Endothelial cell of umbilical vein (primary cell): ENCODE data around the gene CHMP1B. TPM values are rescaled to one million over a fixed set of nuclear protein-coding genes. Genes with fewer than 3 reads are reported as not detected.

Experiments
- BruUV-seq: library from RNA; stranded (reverse); fragments of 400-500 nt; replicated peaks from 2 replicates; lab custom pipeline; 2021; lab: Mats Ljungman, UMichigan
- CTCF ChIA-PET: fragments of 300-600, 350-600 bp; sonication (Branson Sonifier 250); formaldehyde crosslinking; loops from one replicate; lab custom pipeline; 2021; ENCODE audit warnings: antibody characterized with exemption, inconsistent platforms; lab: Charles Lee
- POLR2A ChIA-PET: fragments of 300-600, 350-600 bp; sonication (Branson Sonifier 250); formaldehyde crosslinking; loops from one replicate; lab custom pipeline; 2021; ENCODE audit warnings: antibody characterized with exemption, inconsistent platforms; lab: Charles Lee
- DNase-seq: peaks from one replicate; pipeline ENCODE4 v3.0.0-alpha.2; 2011; ENCODE audit warnings: low read depth, low spot score
- FAIRE-seq: peaks from 2 replicates; lab custom pipeline; 2011; peaks lifted over from hg19 to GRCh38; lab: Jason Lieb, UNC
- H2AFZ ChIP-seq: 2 replicates; pipeline ENCODE4 v1.6.0; 2012; ENCODE audit warnings: low read depth, low read length, control low read depth, inconsistent platforms
- H3K27ac ChIP-seq: 2 replicates; pipeline ENCODE4 v1.5.1; 2011; ENCODE audit warnings: low read depth, mild to moderate bottlenecking, control low read depth, low read length, moderate library complexity; ENCODE audit not compliant: insufficient read depth
- H3K27me3 ChIP-seq, 2 experiments: 2 replicates each; pipeline versions ENCODE4 v1.6.0 to v1.6.1; 2011; ENCODE audit warnings: low read length in 2 of 2, mixed read lengths in 1 of 2; ENCODE audit not compliant: control insufficient read depth in 2 of 2, insufficient read depth in 2 of 2
- H3K36me3 ChIP-seq, 2 experiments: 2 replicates in 1 of 2; 3 replicates in 1 of 2; pipeline ENCODE4 v1.5.1; 2011; ENCODE audit warnings: low read length in 2 of 2, mild to moderate bottlenecking in 1 of 2, moderate library complexity in 1 of 2; ENCODE audit not compliant: control insufficient read depth in 2 of 2, insufficient read depth in 2 of 2; ENCODE audit errors: extremely low read depth in 1 of 2
- H3K4me1 ChIP-seq: 3 replicates; pipeline ENCODE4 v1.5.1; 2011; ENCODE audit warnings: mild to moderate bottlenecking, low read length; ENCODE audit not compliant: control insufficient read depth, insufficient read depth; ENCODE audit errors: extremely low read depth
- H3K4me2 ChIP-seq: 2 replicates; pipeline ENCODE4 v1.6.1; 2011; ENCODE audit warnings: low read length, control low read depth, mixed read lengths; ENCODE audit not compliant: insufficient read depth
- H3K4me3 ChIP-seq, 3 experiments: fragments of 200-600 bp in 1 of 3; sonication (generic), shearing (Covaris generic) in 1 of 3; replicated peaks in 1 of 3; 2 replicates each; pipeline ENCODE4 v1.5.1; 2011 to 2016; ENCODE audit warnings: control low read depth in 3 of 3, low read length in 3 of 3, mild to moderate bottlenecking in 2 of 3, inconsistent platforms in 1 of 3, low read depth in 1 of 3, moderate library complexity in 1 of 3; ENCODE audit not compliant: insufficient read depth in 1 of 3
- H3K79me2 ChIP-seq: 2 replicates; pipeline ENCODE4 v1.6.0; 2012; ENCODE audit warnings: low read length, inconsistent platforms; ENCODE audit not compliant: control insufficient read depth, insufficient read depth
- H3K9ac ChIP-seq: replicated peaks from 2 replicates; pipeline ENCODE3; 2011; ENCODE audit warnings: low read length, control low read depth; ENCODE audit not compliant: insufficient read depth; ENCODE audit errors: extremely low read depth
- H3K9me1 ChIP-seq: replicated peaks from 3 replicates; pipeline ENCODE4 v1.6.0; 2011; ENCODE audit warnings: mild to moderate bottlenecking, low read length; ENCODE audit not compliant: control insufficient read depth, insufficient read depth; ENCODE audit errors: extremely low read depth
- H3K9me3 ChIP-seq: replicated peaks from 2 replicates; pipeline ENCODE4 v1.5.1; 2012; ENCODE audit warnings: low read length, inconsistent platforms; ENCODE audit not compliant: control insufficient read depth, insufficient read depth
- H4K20me1 ChIP-seq: replicated peaks from 2 replicates; pipeline ENCODE3; 2011; ENCODE audit warnings: mild to moderate bottlenecking, low read length; ENCODE audit not compliant: control insufficient read depth, insufficient read depth; ENCODE audit errors: extremely low read depth
- CTCF ChIP-seq, 2 donors: IDR thresholded peaks; 1 replicate in 1 of 2; 2 replicates in 1 of 2; pipeline ENCODE4 v1.5.1; 2011; ENCODE audit warnings: low read length in 2 of 2, mild to moderate bottlenecking in 2 of 2, moderate library complexity in 2 of 2, control low read depth in 1 of 2, inconsistent platforms in 1 of 2, low read depth in 1 of 2; ENCODE audit not compliant: insufficient read depth in 1 of 2; ENCODE audit errors: extremely low read depth in 1 of 2
- EZH2 ChIP-seq: IDR thresholded peaks from 2 replicates; pipeline ENCODE4 v1.6.1; 2012; ENCODE audit warnings: borderline replicate concordance, low read depth, mild to moderate bottlenecking, moderate library complexity, low read length, inconsistent platforms; ENCODE audit not compliant: severe bottlenecking
- FOS ChIP-seq: IDR thresholded peaks from 2 replicates; pipeline ENCODE4 v1.6.1; 2011; ENCODE audit warnings: mild to moderate bottlenecking, low read length, moderate library complexity, borderline replicate concordance; ENCODE audit not compliant: insufficient read depth
- GATA2 ChIP-seq: IDR thresholded peaks from 2 replicates; pipeline ENCODE4 v1.7.0; 2011; ENCODE audit warnings: low read depth, mild to moderate bottlenecking, moderate library complexity, mixed read lengths, low read length; ENCODE audit not compliant: insufficient read length, insufficient read depth
- JUN ChIP-seq: IDR thresholded peaks from 2 replicates; pipeline ENCODE4 v1.6.1; 2011; ENCODE audit warnings: borderline replicate concordance, low read depth; ENCODE audit not compliant: insufficient read length, insufficient read depth
- MAX ChIP-seq: IDR thresholded peaks from 2 replicates; pipeline ENCODE4 v1.6.1; 2011; ENCODE audit not compliant: insufficient read depth, insufficient read length
- MYC ChIP-seq: IDR thresholded peaks from one replicate; pipeline ENCODE4 v1.6.1; 2011; ENCODE audit warnings: mild to moderate bottlenecking, low read depth, low read length
- POLR2A ChIP-seq: IDR thresholded peaks from 2 replicates; pipeline ENCODE4 v1.6.1; 2012; ENCODE audit warnings: low read depth, mild to moderate bottlenecking, control low read depth, low read length
- POLR2AphosphoS5 ChIP-seq: IDR thresholded peaks from 2 replicates; pipeline ENCODE4 v1.6.1; 2012; ENCODE audit warnings: low read depth, mild to moderate bottlenecking, control low read depth, low read length, moderate library complexity; ENCODE audit not compliant: insufficient read depth
- dilution Hi-C: fragments of 300-500 bp; cut with MboI; formaldehyde crosslinking; loops from one replicate; pipeline ENCODE4 v1.15.0; 2019; ENCODE audit warnings: low sequenced_read_pairs; ENCODE audit not compliant: extremely low pct_ligation_motif_present
- intact Hi-C: fragments of 100-400 bp; cut with micrococcal nuclease; formaldehyde crosslinking; loops from one replicate; pipeline ENCODE4 v1.10.0; 2022
- polyA plus RNA-seq, 4 experiments: library from polyadenylated mRNA; depleted of rRNA in 3 of 4; stranded (reverse) in 3 of 4; unstranded in 1 of 4; fragments of >200 nt; gene quantifications; 2 replicates each; pipeline versions ENCODE4 v1.2.1 to v1.2.3, GENCODE V29; 2011 to 2012; ENCODE audit warnings: missing spikeins in 1 of 4
- total RNA-seq: library from RNA; stranded (reverse); gene quantifications from 2 replicates; pipeline ENCODE4 v1.2.3, GENCODE V29; 2021

Gene CHMP1B
- total and polyA plus RNA-seq, 2 donors (not counting 3 experiments of a cell fraction or from before 2014, with no cell fraction given) = 24.0 to 27.0 TPM

GRCh38 chr18:11801573-11801972, 49.6 kb upstream of the CHMP1B start:
- Histone ChIP-seq H3K27me3 (no peaks in the 10 kb centered on the region), H3K27ac (no peak overlapping the region), H3K9me3 (no peaks in the 10 kb centered on the region), H3K4me2 (no peak overlapping the region), H4K20me1 (no peaks in the 10 kb centered on the region), H3K4me3 (no peak overlapping the region), H3K36me3 (no peaks in the 10 kb centered on the region), H3K79me2 (no peaks in the 10 kb centered on the region), H3K9ac (no peak overlapping the region), H3K4me1 (no peaks in the 10 kb centered on the region), H2AFZ (no peak overlapping the region), H3K9me1 (no peaks in the 10 kb centered on the region)
- BruUV-seq = no TSS peak
- FAIRE-seq (no peak), DNase-seq (no peak)
- ChIA-PET CTCF (no interaction called here), POLR2A (no interaction called here)
- intact Hi-C loops = no loop called here
- TF ChIP-seq CTCF (IDR thresholded peaks at IDR 0.05; ENCODE audit: extremely low read depth in 1 of 2, insufficient read depth in 1 of 2, low read depth in 1 of 2, low read length in 2 of 2) (no peak), JUN (no peak), MYC (no peak), EZH2 (no peak), FOS (no peak), MAX (no peak), POLR2A (no peak)
- dilution Hi-C loops = no loop called here

GRCh38 chr18:11802158-11802557, 49.1 kb upstream of the CHMP1B start:
- ChIA-PET CTCF (no interaction called here), POLR2A (no interaction called here)
- H3K9me1 ChIP-seq = no peaks in the 10 kb centered on the region
- no peaks in the 10 kb centered on the region for H3K36me3 ChIP-seq
- BruUV-seq = no TSS peak
- H3K9me3 ChIP-seq = no peaks in the 10 kb centered on the region
- no peak overlapping the region for H3K4me3 ChIP-seq
- DNase-seq (no peak), FAIRE-seq (no peak)
- H3K4me1 ChIP-seq = no peaks in the 10 kb centered on the region
- TF ChIP-seq POLR2AphosphoS5 (no peak), EZH2 (no peak), MYC (no peak), FOS (no peak), CTCF (IDR thresholded peaks at IDR 0.05; ENCODE audit: extremely low read depth in 1 of 2, insufficient read depth in 1 of 2, low read depth in 1 of 2, low read length in 2 of 2) (no peak), JUN (no peak), GATA2 (no peak), POLR2A (no peak), MAX (no peak)
- no peak overlapping the region for H2AFZ ChIP-seq
- no peak overlapping the region for H3K9ac ChIP-seq
- no peaks in the 10 kb centered on the region for H3K27me3 ChIP-seq
- no peak overlapping the region for H3K27ac ChIP-seq
- dilution Hi-C loops = no loop called here
- H3K79me2 ChIP-seq = no peaks in the 10 kb centered on the region
- no peak overlapping the region for H3K4me2 ChIP-seq
- intact Hi-C loops = no loop called here
- no peaks in the 10 kb centered on the region for H4K20me1 ChIP-seq
